ENCODE measurements around the gene GALNT17.

GALNT17 gene

DNA sequence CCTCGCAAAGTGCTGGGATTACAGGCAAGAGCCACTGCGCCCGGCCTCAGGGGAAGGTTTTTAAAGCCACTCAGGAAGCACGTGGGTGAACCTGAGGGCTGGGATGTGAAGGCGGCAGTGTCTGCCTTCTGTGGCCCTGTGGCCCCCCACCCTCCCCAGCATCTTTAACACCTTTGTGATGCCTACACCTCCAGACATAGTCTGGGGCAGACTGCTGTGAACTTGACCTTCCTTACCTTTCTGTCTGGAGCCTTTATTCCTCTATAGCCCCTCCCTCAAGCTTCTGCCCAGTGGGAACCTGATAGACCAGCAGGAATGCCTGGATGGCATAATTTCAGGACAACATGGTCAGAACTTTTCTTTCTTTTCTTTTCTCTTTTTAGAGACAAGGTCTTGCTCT, 550.2 kb downstream of the GALNT17 start:
- no peak for DNase-seq (ENCODE audit: low read depth in 2 of 2, low spot score in 1 of 2)

GRCh38 chr7:71682841-71683781, 551.2 kb downstream of the GALNT17 start:
- DNase-seq (ENCODE audit: low read depth in 2 of 2, low spot score in 1 of 2), result no peak

GRCh38 chr7:71687286-71687685, 555.3 kb downstream of the GALNT17 start:
- DNase-seq (ENCODE audit: low read depth in 2 of 2, low spot score in 1 of 2), result no peak

GRCh38 chr7:71687831-71688599, 556.1 kb downstream of the GALNT17 start:
- no peak for DNase-seq (ENCODE audit: low read depth in 2 of 2, low spot score in 1 of 2)

- no peak for DNase-seq (ENCODE audit: low read depth in 2 of 2, low spot score in 1 of 2)
Observed at GRCh38 chr7:71691538-71691937, 559.6 kb downstream of the GALNT17 start.

GRCh38 chr7:71694665-71695064, 562.7 kb downstream of the GALNT17 start:
- no peak for DNase-seq (ENCODE audit: low read depth in 2 of 2, low spot score in 1 of 2)

- no peak for DNase-seq (ENCODE audit: low read depth in 2 of 2, low spot score in 1 of 2)
Observed at GRCh38 chr7:71695186-71695585, 563.2 kb downstream of the GALNT17 start.

- no peak for DNase-seq (ENCODE audit: low read depth in 2 of 2, low spot score in 1 of 2)
Observed at GRCh38 chr7:71696511-71696910, 564.6 kb downstream of the GALNT17 start.

DNA sequence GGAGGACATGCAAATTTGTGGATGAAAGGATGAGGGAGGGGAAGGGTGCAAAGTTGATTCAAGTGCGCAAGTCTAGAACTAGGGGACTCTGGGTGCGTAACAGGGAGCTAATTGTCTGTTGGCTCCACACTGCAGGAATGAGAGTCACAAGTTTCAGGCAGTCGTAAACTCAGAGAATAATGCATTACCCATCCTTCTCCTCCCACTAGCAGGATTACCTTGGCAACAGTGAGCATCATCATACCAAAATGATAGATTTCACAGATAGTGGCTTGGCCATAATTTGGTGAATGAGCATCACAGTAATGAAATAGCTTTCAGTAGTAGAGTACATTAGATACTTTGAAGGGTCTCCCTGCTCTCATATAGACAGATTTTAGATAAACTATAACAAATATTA, 565.5 kb downstream of the GALNT17 start:
- no peak for DNase-seq (ENCODE audit: low read depth in 2 of 2, low spot score in 1 of 2)

- no peak for DNase-seq (ENCODE audit: low read depth in 2 of 2, low spot score in 1 of 2)
Observed at GRCh38 chr7:71705217-71705616, 573.3 kb downstream of the GALNT17 start.

DNA sequence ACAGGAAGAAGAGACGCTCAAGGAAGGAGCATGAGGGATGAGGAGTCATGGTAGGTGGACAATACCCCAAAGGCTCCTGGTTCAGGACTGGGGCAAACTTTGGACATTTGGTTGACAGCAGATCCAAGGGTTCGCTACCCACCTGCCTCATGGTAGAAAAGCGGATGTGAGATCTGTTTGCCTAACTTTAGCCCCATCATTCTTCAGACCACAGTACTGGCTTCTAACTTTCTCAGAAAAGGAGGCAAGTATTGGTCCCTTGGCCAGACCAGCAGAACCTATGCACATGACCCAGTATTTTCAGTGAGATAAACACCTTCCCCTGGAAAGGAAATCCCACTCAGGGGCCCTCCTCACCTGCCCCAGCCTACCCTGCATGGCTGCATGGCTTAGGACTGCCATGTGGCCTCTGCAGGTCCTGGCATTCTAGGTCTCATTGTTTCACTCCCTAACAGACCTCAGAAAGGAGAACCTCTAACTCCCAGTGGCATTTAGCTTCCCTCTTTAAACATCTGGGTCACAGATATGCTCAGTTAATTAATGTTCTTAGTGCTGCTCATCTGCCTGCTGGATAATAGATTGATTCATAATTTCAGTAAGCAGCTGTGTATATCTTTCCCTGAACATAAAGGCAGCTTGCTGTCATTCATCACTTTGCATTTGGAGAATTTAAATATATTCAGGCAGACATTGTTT, 574.1 kb downstream of the GALNT17 start:
- DNase-seq (ENCODE audit: low read depth in 2 of 2, low spot score in 1 of 2), result no peak

DNA sequence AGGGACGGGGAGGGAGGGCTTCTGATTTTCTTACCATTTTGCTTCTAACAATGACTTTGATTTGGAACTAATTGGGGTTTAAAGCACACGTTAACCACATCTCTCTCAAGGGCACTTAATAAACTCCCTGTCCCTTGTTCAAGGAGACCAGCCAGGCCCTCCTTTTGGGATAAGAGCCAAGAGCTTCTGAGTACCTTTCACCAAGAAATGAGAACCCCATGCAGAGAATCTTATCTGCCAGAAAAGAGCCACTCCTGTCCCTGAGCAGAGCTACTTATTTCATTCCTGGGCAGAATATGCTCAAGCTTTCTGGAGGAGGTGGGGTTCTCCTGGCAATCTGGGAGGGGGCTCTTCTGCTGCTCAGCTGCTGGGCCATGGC, 574.6 kb downstream of the GALNT17 start:
- no peak for DNase-seq (ENCODE audit: low read depth in 2 of 2, low spot score in 1 of 2)

- no peak for DNase-seq (ENCODE audit: low read depth in 2 of 2, low spot score in 1 of 2)
Observed at GRCh38 chr7:71707041-71707440, 575.1 kb downstream of the GALNT17 start.

DNA sequence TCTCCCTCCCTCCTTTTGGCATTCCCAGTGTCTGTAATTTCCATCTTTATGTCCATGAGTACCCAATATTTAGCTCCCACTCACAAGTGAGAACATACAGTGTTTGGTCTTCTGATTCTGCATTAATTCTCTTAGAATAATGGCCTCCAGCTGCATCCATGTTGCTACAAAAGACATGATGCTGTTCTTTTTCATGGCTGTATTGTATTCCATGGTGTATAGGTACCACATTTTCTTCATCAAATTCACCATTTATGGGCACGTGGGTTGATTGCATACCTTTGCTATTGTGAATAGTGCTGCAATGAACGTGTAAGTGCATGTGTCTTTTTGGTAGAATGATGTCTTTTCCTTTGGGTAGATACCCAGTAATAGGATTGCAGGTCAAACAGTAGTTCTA, 576.8 kb downstream of the GALNT17 start:
- no peak for DNase-seq (ENCODE audit: low read depth in 2 of 2, low spot score in 1 of 2)

GRCh38 chr7:71710442-71710841, 578.5 kb downstream of the GALNT17 start:
- no peak for DNase-seq (ENCODE audit: low read depth in 2 of 2, low spot score in 1 of 2)

GRCh38 chr7:71712653-71713180, 580.8 kb downstream of the GALNT17 start:
- no peak for DNase-seq (ENCODE audit: low read depth in 2 of 2, low spot score in 1 of 2)

GRCh38 chr7:71716690-71717089, 584.7 kb downstream of the GALNT17 start:
- no peak for DNase-seq (ENCODE audit: low read depth in 2 of 2, low spot score in 1 of 2)

DNA sequence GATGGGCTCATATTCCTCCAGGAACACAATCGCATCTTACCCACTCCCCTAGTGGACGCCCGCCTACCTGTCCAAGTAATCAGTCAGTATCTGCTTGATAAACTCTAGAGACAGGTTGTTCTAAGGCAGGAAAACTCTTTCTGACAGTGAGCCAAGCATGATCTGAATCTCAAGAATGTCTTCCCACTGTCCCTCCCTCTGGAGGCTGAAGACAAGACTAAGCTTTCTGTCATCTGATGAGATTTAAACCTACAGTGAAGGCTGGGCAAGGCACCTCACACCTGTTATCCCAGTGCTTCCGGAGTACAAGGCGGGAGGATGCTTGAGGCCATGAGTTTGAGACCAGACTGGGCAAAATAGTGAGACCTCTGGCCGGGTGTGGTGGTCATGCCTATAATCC, 586.6 kb downstream of the GALNT17 start:
- no peak for DNase-seq (ENCODE audit: low read depth in 2 of 2, low spot score in 1 of 2)

DNA sequence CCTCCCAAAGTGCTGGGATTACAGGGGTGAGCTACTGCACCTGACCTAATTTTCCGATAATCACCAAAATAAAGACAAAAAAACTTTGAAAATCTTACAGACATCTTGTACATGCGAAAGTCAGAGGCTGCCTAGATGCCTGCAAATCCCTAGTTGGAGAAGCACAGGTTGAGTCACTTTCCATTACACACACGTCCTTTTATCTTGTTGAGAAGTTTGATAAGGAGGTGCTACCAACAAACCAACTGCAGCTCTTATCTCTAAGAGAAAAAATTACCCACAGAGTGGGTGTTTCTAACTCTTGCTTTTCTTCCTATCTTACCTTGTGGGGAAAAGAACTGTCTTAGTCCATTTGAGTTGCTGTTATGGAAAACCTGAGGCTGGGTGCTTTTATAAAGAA, 589.8 kb downstream of the GALNT17 start:
- no peak for DNase-seq (ENCODE audit: low read depth in 2 of 2, low spot score in 1 of 2)

DNA sequence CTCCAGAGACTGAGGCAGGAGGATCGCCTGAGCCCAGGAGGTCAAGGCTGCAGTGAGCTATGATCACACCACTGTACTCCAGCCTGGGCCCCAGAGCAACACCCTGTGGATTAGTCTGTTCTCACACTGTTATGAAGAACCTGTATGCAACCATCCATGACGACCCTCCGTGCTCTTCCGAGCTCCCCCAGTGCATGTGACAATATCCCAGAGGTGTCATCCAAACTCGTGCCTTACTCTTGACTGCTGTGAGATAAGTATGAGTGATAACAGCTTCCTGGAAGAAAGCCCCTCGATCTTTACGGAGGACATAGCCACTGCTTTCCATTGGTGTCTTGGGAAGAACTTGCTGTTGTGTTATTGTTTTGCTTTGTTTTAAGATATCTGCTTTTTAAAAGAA, 591.9 kb downstream of the GALNT17 start:
- DNase-seq (ENCODE audit: low read depth in 2 of 2, low spot score in 1 of 2), result no peak

- DNase-seq (ENCODE audit: low read depth in 2 of 2, low spot score in 1 of 2), result no peak
Observed at GRCh38 chr7:71727347-71727746, 595.4 kb downstream of the GALNT17 start.
